ENCODE results near the gene ADCY9. TPM values are rescaled to one million over a fixed set of nuclear protein-coding genes. Genes with fewer than 3 reads are reported as not detected.

Gene ADCY9
- total RNA-seq, 1 experiment from 2014 or later, result 11.5 TPM

GRCh38 chr16:3949287-3949686 is 167.0 kb downstream of the ADCY9 start:
- DNase-seq (ENCODE audit: low spot score) (no peak), ATAC-seq (no peak)
- Mint-ChIP-seq H3K27me3 (ENCODE audit: low read depth) (no peaks in the 10 kb centered on the region), H3K4me3 (no peak overlapping the region), H3K36me3 (no peaks in the 10 kb centered on the region; the same call in 1 of the 2 replicates), H3K9me3 (no peaks in the 10 kb centered on the region), H3K27ac (no peak overlapping the region), H3K4me1 (no peaks in the 10 kb centered on the region)
- ChIA-PET POLR2A (interaction anchor here (0.6 kb wide), 1 partner anchor 12 kb away, joined by 3 read pairs; no protein-coding TSS in a partner anchor), CTCF (interaction anchor here (3.0 kb wide), 1 partner anchor 10 kb away, joined by 20 read pairs; no protein-coding TSS in a partner anchor)
- TF ChIP-seq ZNF532 (CRISPR knock-in tag; IDR thresholded peaks at IDR 0.05; ENCODE audit: borderline replicate concordance) (no peak), JAZF1 (CRISPR knock-in tag; IDR thresholded peaks at IDR 0.05) (no peak), ZNF317 (CRISPR knock-in tag; IDR thresholded peaks at IDR 0.05; ENCODE audit: borderline replicate concordance, low read depth) (no peak), PRDM15 (CRISPR knock-in tag; IDR thresholded peaks at IDR 0.05) (no peak), IRF1 (CRISPR knock-in tag; IDR thresholded peaks at IDR 0.05) (no peak), CDX4 (CRISPR knock-in tag; IDR thresholded peaks at IDR 0.05; ENCODE audit: borderline replicate concordance) (no peak), SOX15 (CRISPR knock-in tag; IDR thresholded peaks at IDR 0.05) (no peak), ATF3 (CRISPR knock-in tag; conservative IDR thresholded peaks at IDR 0.05) (no peak), ZNF281 (CRISPR knock-in tag; IDR thresholded peaks at IDR 0.05) (no peak), ZNF138 (CRISPR knock-in tag; conservative IDR thresholded peaks at IDR 0.05) (no peak), FOXJ3 (CRISPR knock-in tag; IDR thresholded peaks at IDR 0.05; ENCODE audit: borderline replicate concordance) (no peak)
